GM03348 (cell line): Measurements from ENCODE around the gene AKR1B15.

Source experiments
- DNase-seq: peaks from one replicate; pipeline ENCODE4 v3.0.0; 2012; ENCODE audit warnings: low spot score

Gene AKR1B15

GRCh38 chr7:134618756-134619530 is 70.0 kb downstream of the AKR1B15 start:
- peak; percentile 17 for DNase-seq

GRCh38 chr7:134619627-134620331 is 70.9 kb downstream of the AKR1B15 start:
- DNase-seq: peak; percentile 40

DNA sequence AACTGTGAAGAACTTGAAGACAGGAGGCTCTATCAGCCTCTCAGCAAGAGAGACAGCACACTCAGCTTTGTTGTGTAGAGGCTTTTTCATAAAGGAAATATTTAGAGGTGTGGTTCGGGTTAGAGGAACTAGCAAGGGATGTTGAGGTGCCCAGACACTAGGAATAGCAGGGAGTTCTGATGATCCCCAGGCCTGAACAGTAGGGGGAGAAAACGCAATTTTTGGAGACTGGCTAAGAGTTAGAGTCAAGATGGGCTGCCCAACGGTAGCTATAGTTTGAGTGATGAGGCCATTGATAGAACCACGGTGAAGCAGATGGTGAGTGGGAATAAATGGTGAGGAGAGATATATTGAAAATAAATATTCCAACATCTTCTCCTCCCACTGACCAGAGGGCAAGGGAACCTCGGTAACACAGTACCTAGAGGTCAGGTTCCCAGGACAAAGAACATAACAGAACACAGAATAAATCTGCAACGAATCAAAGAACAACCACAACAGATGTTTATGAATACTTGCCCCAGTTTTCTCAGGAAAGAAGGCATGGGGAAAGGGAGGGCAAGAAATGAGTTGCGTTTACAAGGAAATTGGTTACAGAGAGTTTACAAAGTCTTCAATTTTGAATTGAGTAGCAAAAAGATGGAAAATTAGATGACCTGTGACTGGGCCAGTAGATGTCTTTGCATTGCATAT is 73.5 kb downstream of the AKR1B15 start:
- DNase-seq: no peak

DNA sequence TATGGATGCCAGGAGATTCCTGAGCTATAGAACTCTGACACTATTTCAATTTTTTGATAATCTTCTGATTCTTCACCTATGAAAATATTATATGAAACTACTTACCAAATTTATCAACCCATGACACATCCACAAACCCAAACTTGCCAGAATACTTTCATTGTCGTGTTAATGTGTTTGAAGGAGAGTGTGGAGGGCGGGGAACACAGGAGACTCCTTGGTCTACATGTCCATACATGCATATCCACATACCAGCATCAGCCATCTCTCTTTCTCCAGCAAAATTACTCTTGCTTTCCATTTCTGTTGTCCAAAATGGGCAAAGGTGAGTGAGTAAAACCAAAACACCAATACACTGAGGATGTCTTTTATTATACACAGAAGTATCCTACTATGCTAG is 74.3 kb downstream of the AKR1B15 start:
- DNase-seq: no peak

DNA sequence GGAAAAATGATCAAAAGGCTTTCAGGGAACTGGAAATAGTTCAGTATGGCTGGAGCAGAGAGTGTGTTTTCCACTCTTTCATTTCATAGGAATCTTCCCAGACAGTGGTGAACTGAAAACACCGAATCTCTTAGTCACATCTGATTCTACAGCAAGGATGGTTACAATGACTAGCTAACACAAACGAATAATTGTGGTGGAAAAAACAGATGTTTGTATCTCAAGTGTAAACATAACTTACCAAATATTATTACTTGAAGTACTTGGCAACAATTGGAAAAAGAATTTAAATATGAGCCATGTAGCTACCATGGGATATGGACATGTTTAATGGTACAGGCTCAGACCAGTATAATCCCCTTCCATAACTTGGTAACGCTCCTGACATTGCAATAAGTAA is 76.6 kb downstream of the AKR1B15 start:
- DNase-seq: no peak

- no peak for DNase-seq
Observed at GRCh38 chr7:134627109-134627774, 78.3 kb downstream of the AKR1B15 start.

DNA sequence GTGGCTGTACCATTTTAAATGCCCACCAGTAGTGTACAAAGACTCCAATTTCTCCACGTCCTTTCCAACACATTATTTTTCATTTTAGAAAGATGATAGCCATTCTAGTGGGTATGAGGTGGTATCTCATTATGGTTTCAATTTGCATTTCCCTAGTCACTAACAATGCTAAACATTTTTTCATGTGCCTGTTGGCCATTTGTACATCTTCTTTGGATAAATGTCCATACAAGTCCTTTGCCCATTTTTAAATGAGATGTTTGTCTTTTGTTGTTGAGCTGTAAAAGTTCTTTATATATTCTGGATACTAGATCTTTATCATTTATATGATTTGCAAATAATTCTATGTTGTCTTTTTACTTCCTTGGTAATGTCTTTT is 78.9 kb downstream of the AKR1B15 start:
- no peak for DNase-seq

DNA sequence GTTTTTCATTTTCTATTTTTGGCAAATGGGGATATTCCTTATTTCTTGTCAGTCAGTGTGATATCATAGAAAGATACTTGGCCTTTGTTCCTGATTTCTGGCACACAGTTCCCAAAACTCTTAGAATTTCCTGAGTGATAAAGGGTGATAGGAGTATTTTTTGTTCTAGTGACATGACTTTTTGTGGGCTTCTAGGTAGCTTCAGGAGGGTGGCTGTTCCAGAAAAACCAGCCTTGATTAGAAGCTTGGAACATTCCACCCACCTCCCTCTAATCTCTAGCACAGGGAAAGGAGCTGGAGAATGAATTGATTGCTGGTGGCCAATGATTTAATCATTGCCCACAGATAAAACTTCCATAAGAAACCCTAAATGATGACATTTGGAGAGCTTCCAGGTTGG is 80.5 kb downstream of the AKR1B15 start:
- DNase-seq: no peak
